IMR-90 (cell line): Measurements from ENCODE around the gene PRR36. TPM values are rescaled to one million over a fixed set of nuclear protein-coding genes. Genes with fewer than 3 reads are reported as not detected.

Experiments used
- ATAC-seq: fragments of 200-7000 bp; cut with Tn5 transposase; 2 replicates; pipeline ENCODE4 v1.9.1; 2020; ENCODE audit warnings: low read depth, mild to moderate bottlenecking, moderate library complexity
- BruUV-seq: library from RNA; stranded (reverse); fragments of 400-500 nt; replicated peaks from 2 replicates; lab custom pipeline; 2021; lab: Mats Ljungman, UMichigan
- CTCF ChIA-PET: fragments of 300-600 bp; formaldehyde crosslinking; extraction: SDS; loops from one replicate; lab custom pipeline; 2021; ENCODE audit warnings: antibody characterized with exemption; lab: Yijun Ruan, JAX
- POLR2A ChIA-PET: fragments of 300-600 bp; sonication (Branson Sonifier 250); formaldehyde crosslinking; loops from one replicate; lab custom pipeline; 2022; ENCODE audit warnings: antibody characterized with exemption; ENCODE audit not compliant: unreplicated experiment; lab: Charles Lee
- DNase-seq: peaks from one replicate; pipeline ENCODE4 v3.0.0; 2013
- H2AFZ ChIP-seq: replicated peaks from 2 replicates; pipeline ENCODE3; 2013; ENCODE audit warnings: low read length, mild to moderate bottlenecking; ENCODE audit not compliant: poor library complexity
- H2AK5ac ChIP-seq: 2 replicates; pipeline ENCODE4 v1.6.1; 2013; ENCODE audit warnings: low read depth, low read length, inconsistent platforms
- H2AK9ac ChIP-seq: replicated peaks from 2 replicates; pipeline ENCODE3; 2013; ENCODE audit warnings: mild to moderate bottlenecking, low read depth, low read length, moderate library complexity; ENCODE audit not compliant: poor library complexity
- H2BK120ac ChIP-seq: 2 replicates; pipeline ENCODE4 v1.6.1; 2013; ENCODE audit warnings: low read depth, low read length, inconsistent platforms
- H2BK15ac ChIP-seq: 3 replicates; pipeline ENCODE4 v1.6.1; 2013; ENCODE audit warnings: low read depth, low read length, inconsistent platforms
- H2BK20ac ChIP-seq: 2 replicates; pipeline ENCODE4 v1.6.1; 2013; ENCODE audit warnings: low read depth, mild to moderate bottlenecking, inconsistent platforms, low read length, moderate library complexity
- H2BK5ac ChIP-seq: 2 replicates; pipeline ENCODE4 v1.6.1; 2013; ENCODE audit warnings: mild to moderate bottlenecking, low read depth, low read length, inconsistent platforms; ENCODE audit not compliant: poor library complexity, severe bottlenecking
- H3K14ac ChIP-seq: replicated peaks from 2 replicates; pipeline ENCODE4 v1.6.1; 2013; ENCODE audit warnings: low read depth, low read length, inconsistent platforms
- H3K18ac ChIP-seq: 2 replicates; pipeline ENCODE4 v1.6.1; 2013; ENCODE audit warnings: low read depth, low read length, control low read depth
- H3K23ac ChIP-seq: 2 replicates; pipeline ENCODE4 v1.6.1; 2013; ENCODE audit warnings: low read depth, low read length, inconsistent platforms
- H3K27ac ChIP-seq: 2 replicates; pipeline ENCODE4 v1.5.1; 2013; ENCODE audit warnings: mild to moderate bottlenecking, control low read depth, low read length; ENCODE audit not compliant: insufficient read depth
- H3K27me3 ChIP-seq: 2 replicates; pipeline ENCODE4 v1.6.1; 2013; ENCODE audit warnings: low read length; ENCODE audit not compliant: control insufficient read depth, insufficient read depth
- H3K36me3 ChIP-seq: 2 replicates; pipeline ENCODE4 v1.6.1; 2013; ENCODE audit warnings: low read length, mixed read lengths; ENCODE audit not compliant: control insufficient read depth, insufficient read depth
- H3K4ac ChIP-seq: 2 replicates; pipeline ENCODE4 v1.6.1; 2013; ENCODE audit warnings: low read depth, low read length, inconsistent platforms
- H3K4me1 ChIP-seq: 2 replicates; pipeline ENCODE4 v1.6.1; 2013; ENCODE audit warnings: low read length, mixed read lengths; ENCODE audit not compliant: control insufficient read depth, insufficient read depth
- H3K4me2 ChIP-seq: 2 replicates; pipeline ENCODE4 v1.6.1; 2013; ENCODE audit warnings: low read depth, mild to moderate bottlenecking, control low read depth, low read length, moderate library complexity
- H3K4me3 ChIP-seq: 2 replicates; pipeline ENCODE4 v1.5.1; 2013; ENCODE audit warnings: low read depth, mild to moderate bottlenecking, control low read depth, low read length, moderate library complexity; ENCODE audit not compliant: insufficient read depth
- H3K56ac ChIP-seq: 2 replicates; pipeline ENCODE4 v1.6.1; 2013; ENCODE audit warnings: low read length, inconsistent platforms; ENCODE audit not compliant: insufficient read depth; ENCODE audit errors: extremely low read depth
- H3K79me1 ChIP-seq, 2 experiments: 2 replicates each; pipeline ENCODE4 v1.6.1; 2013; ENCODE audit warnings: low read length in 2 of 2, inconsistent platforms in 1 of 2, low read depth in 1 of 2
- H3K9ac ChIP-seq: 2 replicates; pipeline ENCODE4 v1.6.1; 2013; ENCODE audit warnings: low read depth, low read length, control low read depth
- H3K9me1 ChIP-seq: 2 replicates; pipeline ENCODE4 v1.6.1; 2013; ENCODE audit warnings: low read length, inconsistent platforms; ENCODE audit not compliant: insufficient read depth
- H3K9me3 ChIP-seq: 2 replicates; pipeline ENCODE4 v1.6.1; 2013; ENCODE audit warnings: low read length; ENCODE audit not compliant: control insufficient read depth, insufficient read depth
- H4K20me1 ChIP-seq: 2 replicates; pipeline ENCODE4 v1.6.1; 2013; ENCODE audit warnings: low read length, inconsistent platforms; ENCODE audit not compliant: insufficient read depth
- H4K5ac ChIP-seq: 2 replicates; pipeline ENCODE4 v1.6.1; 2013; ENCODE audit warnings: mild to moderate bottlenecking, low read depth, low read length, control low read depth
- H4K8ac ChIP-seq, 2 experiments: 2 replicates each; pipeline ENCODE4 v1.6.1; 2013; ENCODE audit warnings: low read depth in 2 of 2, low read length in 2 of 2, control low read depth in 1 of 2, inconsistent platforms in 1 of 2
- H4K91ac ChIP-seq: 2 replicates; pipeline ENCODE4 v1.6.1; 2013; ENCODE audit warnings: low read depth, low read length, inconsistent platforms; ENCODE audit not compliant: insufficient read depth
- BHLHE40 ChIP-seq: fragments of 150-350 bp; IDR thresholded peaks from 2 replicates; pipeline ENCODE4 v1.6.1; 2016; ENCODE audit warnings: mild to moderate bottlenecking, low read depth, low read length
- CEBPB ChIP-seq: IDR thresholded peaks from 2 replicates; pipeline ENCODE4 v1.6.1; 2012; ENCODE audit warnings: low read depth, low read length, improper control_type of control experiment
- CHD1 ChIP-seq: IDR thresholded peaks from 2 replicates; pipeline ENCODE4 v1.6.1; 2012; ENCODE audit warnings: low read depth, low read length, improper control_type of control experiment
- CTCF ChIP-seq: conservative IDR thresholded peaks from 2 replicates; pipeline ENCODE4 v1.5.1; 2012; ENCODE audit warnings: mild to moderate bottlenecking, low read depth, low read length, improper control_type of control experiment
- ELK1 ChIP-seq: fragments of 150-350 bp; IDR thresholded peaks from 2 replicates; pipeline ENCODE4 v1.6.1; 2016; ENCODE audit warnings: low read depth, mild to moderate bottlenecking, low read length, moderate library complexity, borderline replicate concordance
- FOS ChIP-seq: fragments of 150-350 bp; IDR thresholded peaks from 2 replicates; pipeline ENCODE4 v1.6.1; 2016; ENCODE audit warnings: low read depth, low read length
- MAFK ChIP-seq: IDR thresholded peaks from 2 replicates; pipeline ENCODE4 v1.6.1; 2012; ENCODE audit warnings: low read depth, low read length, improper control_type of control experiment
- MAZ ChIP-seq: IDR thresholded peaks from 2 replicates; pipeline ENCODE4 v1.6.1; 2012; ENCODE audit warnings: low read depth, mild to moderate bottlenecking, low read length, improper control_type of control experiment, moderate library complexity, borderline replicate concordance
- MXI1 ChIP-seq: IDR thresholded peaks from 2 replicates; pipeline ENCODE4 v1.6.1; 2012; ENCODE audit warnings: low read depth, mild to moderate bottlenecking, low read length, moderate library complexity, borderline replicate concordance
- NFE2L2 ChIP-seq: fragments of 150-350 bp; IDR thresholded peaks from 2 replicates; pipeline ENCODE4 v1.6.1; 2016; ENCODE audit warnings: low read depth, mild to moderate bottlenecking, low read length
- POLR2A ChIP-seq: IDR thresholded peaks from 2 replicates; pipeline ENCODE4 v1.6.1; 2012; ENCODE audit warnings: mild to moderate bottlenecking, low read depth, low read length
- RAD21 ChIP-seq: IDR thresholded peaks from 2 replicates; pipeline ENCODE4 v1.6.1; 2012; ENCODE audit warnings: low read length, improper control_type of control experiment
- RFX5 ChIP-seq: IDR thresholded peaks from 2 replicates; pipeline ENCODE4 v1.8.0; 2012; ENCODE audit warnings: low read depth, mild to moderate bottlenecking, low read length, moderate library complexity
- USF2 ChIP-seq: fragments of 150-350 bp; IDR thresholded peaks from 2 replicates; pipeline ENCODE4 v1.6.1; 2017; ENCODE audit warnings: mild to moderate bottlenecking, antibody characterized with exemption, low read length, low read depth
- WGBS, 2 experiments: methylation state at CpG; one replicate each; pipeline versions ENCODE4 v1.1.5 to v1.1.7; 2013; ENCODE audit warnings: missing lambda C conversion rate in 2 of 2; ENCODE audit not compliant: insufficient read length in 1 of 2; ENCODE audit errors: extremely low coverage in 2 of 2; 5-methylcytosine and 5-hydroxymethylcytosine counted together
- dilution Hi-C: fragments of 300-500 bp; cut with HindIII; formaldehyde crosslinking; loops from one replicate; pipeline ENCODE4 v1.14.3; 2018; ENCODE audit warnings: low sequenced_read_pairs; ENCODE audit not compliant: unreplicated experiment
- in situ Hi-C: fragments of 300-500 bp; cut with MboI; formaldehyde crosslinking; loops from 3 replicates; pipeline ENCODE4 v1.14.3; 2019; ENCODE audit warnings: low sequenced_read_pairs, inconsistent platforms, mixed read lengths
- intact Hi-C: fragments of 100-400 bp; cut with micrococcal nuclease; formaldehyde crosslinking; loops from 2 replicates; pipeline ENCODE4 v1.10.0; 2022
- polyA plus RNA-seq, 3 experiments: library from polyadenylated mRNA; depleted of rRNA; stranded (reverse); fragments of >200 nt; gene quantifications; 2 replicates each; pipeline ENCODE4 v1.2.3, GENCODE V29; 2012; ENCODE audit warnings: low replicate concordance in 1 of 3
- total RNA-seq: library from RNA; depleted of rRNA; stranded (reverse); fragments of >200 nt; gene quantifications from 2 replicates; pipeline ENCODE4 v1.2.3, GENCODE V29; 2012

Gene PRR36
- total and polyA plus RNA-seq, 2 of the 4 experiments (the other 2 are of a cell fraction), result 0.02 TPM; not detected in 1

GRCh38 chr19:7921967-7922835 is 48.0 kb upstream of the PRR36 start:
- no peak overlapping the region for H4K5ac ChIP-seq
- H2AK5ac ChIP-seq, result no peak overlapping the region
- in situ Hi-C loops (no loop called here), dilution Hi-C loops (no loop called here), intact Hi-C loops (no loop called here)
- H3K9ac ChIP-seq, result no peak overlapping the region
- no peak overlapping the region; the same call in 1 of the 2 replicates for H3K4me2 ChIP-seq
- H3K9me1 ChIP-seq, result peaks cover 9% of the 10 kb centered on the region
- H2AK9ac ChIP-seq, result no peak overlapping the region
- no peaks in the 10 kb centered on the region for H3K9me3 ChIP-seq
- H2BK20ac ChIP-seq, result no peak overlapping the region
- no peak overlapping the region for H4K8ac ChIP-seq
- no peak overlapping the region for H3K4ac ChIP-seq
- H4K91ac ChIP-seq, result no peak overlapping the region
- peaks cover 0 to 24% of the 10 kb centered on the region in 2 experiments; a peak in 2 of 4 replicates for H3K79me1 ChIP-seq
- no peak overlapping the region for H2AFZ ChIP-seq
- no peak overlapping the region for H2BK5ac ChIP-seq
- ATAC-seq, result no peak
- ChIA-PET POLR2A (no interaction called here), CTCF (interaction anchor here (0.6 kb wide), 1 partner anchor 54 kb away, joined by 4 read pairs; no protein-coding TSS in a partner anchor)
- WGBS, 2 experiments, result 89% methylated on average over 8 of the region's 31 CpGs; no CpG with 5 or more reads in 1 of the 2 experiments
- H3K4me1 ChIP-seq, result peaks cover 20% of the 10 kb centered on the region
- H2BK120ac ChIP-seq, result no peak overlapping the region
- H3K27ac ChIP-seq, result no peak overlapping the region
- no TSS peak for BruUV-seq
- DNase-seq, result no peak
- H3K14ac ChIP-seq, result no peak overlapping the region
- no peak overlapping the region for H3K4me3 ChIP-seq
- peaks cover 11% of the 10 kb centered on the region for H4K20me1 ChIP-seq
- no peak overlapping the region for H2BK15ac ChIP-seq
- peaks cover under 1% of the 10 kb centered on the region; the same call in 1 of the 2 replicates for H3K27me3 ChIP-seq
- H3K18ac ChIP-seq, result no peak overlapping the region
- H3K23ac ChIP-seq, result no peak overlapping the region
- no peak overlapping the region for H3K56ac ChIP-seq
- peaks cover 7% of the 10 kb centered on the region; the same call in 1 of the 2 replicates for H3K36me3 ChIP-seq
- no peak for TF ChIP-seq RFX5
- no peak for TF ChIP-seq USF2
- no peak for TF ChIP-seq MAFK
- TF ChIP-seq CHD1, result no peak
- TF ChIP-seq ELK1, result no peak
- TF ChIP-seq MXI1, result no peak
- TF ChIP-seq CTCF, result no peak
- no peak for TF ChIP-seq RAD21
- no peak for TF ChIP-seq BHLHE40
- no peak for TF ChIP-seq NFE2L2
- TF ChIP-seq FOS, result no peak
- TF ChIP-seq MAZ, result no peak
- no peak for TF ChIP-seq CEBPB
- TF ChIP-seq POLR2A, result no peak
